ENCODE results near the gene EXTL2.

GRCh38 chr1:100904528-100904927 is 9.9 kb upstream of the EXTL2 start:
- no peak for TF ChIP-seq CTCF (conservative IDR thresholded peaks at IDR 0.05)
- TF ChIP-seq ZFX (IDR thresholded peaks at IDR 0.05), result no peak

All from C4-2B (cell line).